ENCODE data around the gene ZNF648.

Gene ZNF648, protein sequence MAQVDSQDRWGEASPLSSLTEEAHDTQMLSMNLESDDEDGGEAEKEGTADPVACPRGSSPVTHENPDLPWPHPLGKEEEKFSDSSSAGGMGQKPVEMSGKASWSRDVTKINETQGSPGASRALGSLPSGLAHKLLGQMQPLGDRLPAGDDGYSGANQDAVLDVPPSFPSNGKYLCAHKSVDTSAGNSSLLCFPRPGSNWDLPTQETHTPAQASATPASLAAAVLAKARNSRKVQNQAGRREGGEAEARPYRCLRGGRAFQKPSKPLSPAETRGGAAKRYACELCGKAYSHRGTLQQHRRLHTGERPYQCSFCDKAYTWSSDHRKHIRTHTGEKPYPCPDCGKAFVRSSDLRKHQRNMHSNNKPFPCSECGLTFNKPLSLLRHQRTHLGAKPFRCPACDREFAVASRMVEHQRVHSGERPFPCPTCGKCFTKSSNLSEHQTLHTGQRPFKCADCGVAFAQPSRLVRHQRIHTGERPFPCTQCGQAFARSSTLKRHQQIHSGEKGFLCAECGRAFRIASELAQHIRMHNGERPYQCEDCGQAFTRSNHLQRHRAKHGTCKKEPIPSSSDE

DNA sequence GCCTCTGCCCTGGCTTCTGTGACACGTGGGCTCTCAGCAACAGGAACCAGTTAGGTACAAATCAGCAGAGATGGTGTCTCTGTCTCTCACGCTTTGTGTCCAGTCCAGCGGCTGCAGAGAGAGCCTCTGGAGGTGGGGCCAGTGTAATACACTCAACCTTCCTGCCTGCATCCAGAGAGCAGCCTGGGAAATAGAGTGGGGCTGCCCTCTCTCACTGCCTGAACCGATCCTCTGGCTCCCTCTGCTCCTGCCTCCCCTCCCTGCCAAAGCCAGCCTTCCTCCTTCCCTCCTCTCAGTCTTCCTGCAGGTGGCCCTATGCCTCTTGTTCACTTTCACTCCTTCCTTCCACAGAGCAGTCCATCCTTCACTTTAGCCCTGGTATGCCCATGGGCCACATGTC is at the start of gene ZNF648:
ZNF648 (minus strand) TSS at position 119 of the 400 bp plus-strand sequence. CDS start 3,702 bp downstream, outside the sequence.
- no peaks in the 10 kb centered on the region for H3K9me3 ChIP-seq (ENCODE audit: insufficient read depth, low read length, severe bottlenecking)
- no peak for DNase-seq
- no peak for TF ChIP-seq EZH2 (IDR thresholded peaks at IDR 0.05; ENCODE audit: borderline replicate concordance, low read depth, low read length, severe bottlenecking)
- TF ChIP-seq, protein P1, sequence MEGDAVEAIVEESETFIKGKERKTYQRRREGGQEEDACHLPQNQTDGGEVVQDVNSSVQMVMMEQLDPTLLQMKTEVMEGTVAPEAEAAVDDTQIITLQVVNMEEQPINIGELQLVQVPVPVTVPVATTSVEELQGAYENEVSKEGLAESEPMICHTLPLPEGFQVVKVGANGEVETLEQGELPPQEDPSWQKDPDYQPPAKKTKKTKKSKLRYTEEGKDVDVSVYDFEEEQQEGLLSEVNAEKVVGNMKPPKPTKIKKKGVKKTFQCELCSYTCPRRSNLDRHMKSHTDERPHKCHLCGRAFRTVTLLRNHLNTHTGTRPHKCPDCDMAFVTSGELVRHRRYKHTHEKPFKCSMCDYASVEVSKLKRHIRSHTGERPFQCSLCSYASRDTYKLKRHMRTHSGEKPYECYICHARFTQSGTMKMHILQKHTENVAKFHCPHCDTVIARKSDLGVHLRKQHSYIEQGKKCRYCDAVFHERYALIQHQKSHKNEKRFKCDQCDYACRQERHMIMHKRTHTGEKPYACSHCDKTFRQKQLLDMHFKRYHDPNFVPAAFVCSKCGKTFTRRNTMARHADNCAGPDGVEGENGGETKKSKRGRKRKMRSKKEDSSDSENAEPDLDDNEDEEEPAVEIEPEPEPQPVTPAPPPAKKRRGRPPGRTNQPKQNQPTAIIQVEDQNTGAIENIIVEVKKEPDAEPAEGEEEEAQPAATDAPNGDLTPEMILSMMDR (IDR thresholded peaks at IDR 0.05; ENCODE audit: borderline replicate concordance, extremely low read depth, low read length, poor library complexity, severe bottlenecking) = no peak
- no peaks in the 10 kb centered on the region for H3K36me3 ChIP-seq (ENCODE audit: insufficient read depth, low read length)
- no peak within 1 kb of the TSS for H3K4me2 ChIP-seq (ENCODE audit: insufficient read depth, low read length)
- ATAC-seq (ENCODE audit: insufficient read depth, low read depth) = no peak
- no peaks in the 10 kb centered on the region for H3K79me2 ChIP-seq (ENCODE audit: insufficient read depth, low read length)
- no peaks in the 10 kb centered on the region for H3K4me1 ChIP-seq (ENCODE audit: insufficient read depth, low read length)
- H2AFZ ChIP-seq (ENCODE audit: low read depth, low read length) = no peak within 1 kb of the TSS
- H3K27ac ChIP-seq (ENCODE audit: low read length) = no peak within 1 kb of the TSS
- H3K4me3 ChIP-seq (ENCODE audit: low read depth in 1 of 2, low read length in 2 of 2) = no peak within 1 kb of the TSS
- no peaks in the 10 kb centered on the region for H4K20me1 ChIP-seq (ENCODE audit: insufficient read depth, low read length)
- H3K9ac ChIP-seq (ENCODE audit: low read depth, low read length) = no peak within 1 kb of the TSS
- no peaks in the 10 kb centered on the region for H3K27me3 ChIP-seq (ENCODE audit: insufficient read depth, low read length, poor library complexity)

DNA sequence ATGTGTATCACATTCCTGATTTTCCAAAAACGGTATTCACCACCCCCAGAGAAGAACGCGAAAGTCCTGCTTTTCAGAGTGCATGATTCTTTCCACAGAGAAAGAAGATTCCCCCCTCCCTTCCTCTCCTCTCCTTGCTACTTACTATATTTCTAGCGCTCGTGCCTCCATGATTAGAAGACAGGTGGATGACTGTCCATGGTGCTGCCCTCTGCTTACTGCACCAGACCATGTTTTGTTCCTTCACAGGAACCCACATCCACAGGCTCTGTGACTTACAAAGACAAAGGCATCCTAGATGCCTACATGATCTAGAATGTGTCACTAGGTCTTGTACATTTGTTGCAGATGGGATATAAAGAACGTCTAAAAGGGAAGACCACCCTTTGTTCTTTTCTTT is 49.1 kb upstream of the ZNF648 start:
- Histone ChIP-seq H3K9ac (ENCODE audit: low read depth, low read length) (no peak overlapping the region), H3K27ac (ENCODE audit: low read length) (no peak overlapping the region), H3K79me2 (ENCODE audit: insufficient read depth, low read length) (no peaks in the 10 kb centered on the region), H4K20me1 (ENCODE audit: insufficient read depth, low read length) (no peaks in the 10 kb centered on the region), H3K4me2 (ENCODE audit: insufficient read depth, low read length) (no peak overlapping the region), H2AFZ (ENCODE audit: low read depth, low read length) (no peak overlapping the region), H3K4me3 (ENCODE audit: low read depth in 1 of 2, low read length in 2 of 2) (no peak overlapping the region), H3K36me3 (ENCODE audit: insufficient read depth, low read length) (no peaks in the 10 kb centered on the region), H3K4me1 (ENCODE audit: insufficient read depth, low read length) (no peaks in the 10 kb centered on the region), H3K27me3 (ENCODE audit: insufficient read depth, low read length, poor library complexity) (peaks cover 7% of the 10 kb centered on the region), H3K9me3 (ENCODE audit: insufficient read depth, low read length, severe bottlenecking) (no peaks in the 10 kb centered on the region)
- TF ChIP-seq, protein P1 (IDR thresholded peaks at IDR 0.05; ENCODE audit: borderline replicate concordance, extremely low read depth, low read length, poor library complexity, severe bottlenecking) = peak; percentile 40
- no peak for TF ChIP-seq EZH2 (IDR thresholded peaks at IDR 0.05; ENCODE audit: borderline replicate concordance, low read depth, low read length, severe bottlenecking)
- ATAC-seq (ENCODE audit: insufficient read depth, low read depth) (peak; percentile 58; the same call in 2 of the 3 replicates), DNase-seq (peak; percentile 16)

DNA sequence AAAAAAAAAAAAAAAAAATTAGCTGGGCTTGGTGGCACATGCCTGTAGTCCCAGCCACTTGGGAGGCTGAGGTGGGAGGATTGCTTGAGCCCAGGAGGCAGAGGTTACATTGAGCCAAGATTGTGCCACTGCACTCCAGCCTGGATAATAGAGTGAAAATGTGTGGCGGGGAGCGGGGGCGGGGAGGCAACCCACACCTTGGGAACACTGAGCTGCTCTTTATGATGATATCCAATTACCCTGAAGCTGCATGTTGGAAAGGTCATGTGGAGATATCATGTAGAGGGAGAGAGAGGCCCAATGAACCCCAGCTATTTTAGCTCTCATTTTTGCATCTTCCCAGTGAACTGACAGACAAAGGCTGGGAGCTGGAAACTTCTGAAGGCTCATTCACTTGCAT is 48.3 kb upstream of the ZNF648 start:
- no peak overlapping the region for H3K4me3 ChIP-seq (ENCODE audit: low read depth in 1 of 2, low read length in 2 of 2)
- TF ChIP-seq, protein P1 (IDR thresholded peaks at IDR 0.05; ENCODE audit: borderline replicate concordance, extremely low read depth, low read length, poor library complexity, severe bottlenecking) = no peak
- TF ChIP-seq EZH2 (IDR thresholded peaks at IDR 0.05; ENCODE audit: borderline replicate concordance, low read depth, low read length, severe bottlenecking) = no peak
- H3K27ac ChIP-seq (ENCODE audit: low read length) = no peak overlapping the region
- H3K9ac ChIP-seq (ENCODE audit: low read depth, low read length) = no peak overlapping the region
- no peaks in the 10 kb centered on the region for H3K36me3 ChIP-seq (ENCODE audit: insufficient read depth, low read length)
- no peaks in the 10 kb centered on the region for H4K20me1 ChIP-seq (ENCODE audit: insufficient read depth, low read length)
- no peak overlapping the region for H2AFZ ChIP-seq (ENCODE audit: low read depth, low read length)
- no peak for ATAC-seq (ENCODE audit: insufficient read depth, low read depth)
- H3K9me3 ChIP-seq (ENCODE audit: insufficient read depth, low read length, severe bottlenecking) = no peaks in the 10 kb centered on the region
- H3K4me1 ChIP-seq (ENCODE audit: insufficient read depth, low read length) = no peaks in the 10 kb centered on the region
- peaks cover 4% of the 10 kb centered on the region for H3K27me3 ChIP-seq (ENCODE audit: insufficient read depth, low read length, poor library complexity)
- H3K4me2 ChIP-seq (ENCODE audit: insufficient read depth, low read length) = no peak overlapping the region
- H3K79me2 ChIP-seq (ENCODE audit: insufficient read depth, low read length) = no peaks in the 10 kb centered on the region
- DNase-seq = no peak
